GM21825 (cell line): ENCODE data around the gene ACOXL.

Experiments used
- ATAC-seq: cut with Tn5 transposase; IDR thresholded peaks from one replicate; pipeline ENCODE4 v1.9.1; 2021; ENCODE audit warnings: mild to moderate bottlenecking, moderate library complexity; ENCODE audit not compliant: unreplicated experiment

ACOXL gene

DNA sequence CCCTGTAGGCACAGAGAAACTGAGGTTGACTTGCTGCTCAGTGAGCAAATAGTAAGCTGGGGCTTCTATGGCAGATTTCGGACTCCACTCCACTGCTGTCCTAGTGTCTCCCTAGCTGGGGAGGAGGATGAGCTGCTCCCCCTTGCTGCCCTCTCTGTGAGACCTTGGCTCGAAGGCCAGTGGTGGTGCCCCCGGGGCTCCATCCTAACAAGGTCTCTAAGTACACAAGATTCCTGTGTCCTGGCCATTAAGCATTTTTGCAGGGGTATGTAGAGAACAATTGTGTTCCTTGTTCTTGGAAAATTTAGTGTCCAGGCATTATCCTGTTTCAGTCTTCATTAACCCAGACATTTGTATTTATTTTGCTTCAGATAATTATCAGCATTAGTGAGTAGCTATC is 367.0 kb downstream of the ACOXL start:
- no peak for ATAC-seq

DNA sequence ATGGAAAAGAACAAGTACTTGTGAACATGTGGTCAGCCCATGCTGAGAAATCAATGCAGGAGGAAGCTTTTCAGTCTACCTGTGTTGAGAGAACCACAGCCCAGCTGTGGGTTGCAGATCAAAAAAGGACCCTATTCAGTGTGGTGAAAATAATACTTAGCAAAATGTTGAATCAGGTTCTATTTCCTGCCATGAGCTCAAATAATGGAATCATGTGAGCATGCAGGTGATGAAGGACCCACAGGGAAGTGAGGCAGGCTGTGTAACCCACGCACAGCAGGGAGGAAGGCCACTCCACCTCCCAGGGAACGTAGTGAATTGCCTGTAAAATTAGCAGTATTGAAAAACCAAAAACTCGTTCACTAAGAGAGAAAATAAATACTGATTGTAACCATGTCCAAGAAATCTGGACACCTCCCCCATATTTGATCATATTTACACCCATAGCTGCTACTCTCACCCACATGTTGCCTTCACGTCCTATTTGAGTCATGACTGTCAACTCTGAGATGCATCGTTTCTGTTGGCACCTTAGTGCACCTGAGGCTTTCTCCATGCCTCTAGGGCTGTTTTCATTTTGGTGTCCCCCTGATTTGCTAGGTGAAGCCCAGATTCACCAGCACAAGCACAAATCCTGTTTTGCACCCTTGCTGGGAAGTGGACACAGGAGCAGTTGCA is 367.9 kb downstream of the ACOXL start:
- peak; percentile 28 for ATAC-seq

- peak; percentile 81 for ATAC-seq
Measured at GRCh38 chr2:111100765-111101162, 368.4 kb downstream of the ACOXL start.

- no peak for ATAC-seq
Measured at GRCh38 chr2:111101592-111101991, 369.2 kb downstream of the ACOXL start.

GRCh38 chr2:111102216-111102615 is 369.8 kb downstream of the ACOXL start:
- no peak for ATAC-seq

GRCh38 chr2:111105926-111106325 is 373.6 kb downstream of the ACOXL start:
- ATAC-seq, result no peak

DNA sequence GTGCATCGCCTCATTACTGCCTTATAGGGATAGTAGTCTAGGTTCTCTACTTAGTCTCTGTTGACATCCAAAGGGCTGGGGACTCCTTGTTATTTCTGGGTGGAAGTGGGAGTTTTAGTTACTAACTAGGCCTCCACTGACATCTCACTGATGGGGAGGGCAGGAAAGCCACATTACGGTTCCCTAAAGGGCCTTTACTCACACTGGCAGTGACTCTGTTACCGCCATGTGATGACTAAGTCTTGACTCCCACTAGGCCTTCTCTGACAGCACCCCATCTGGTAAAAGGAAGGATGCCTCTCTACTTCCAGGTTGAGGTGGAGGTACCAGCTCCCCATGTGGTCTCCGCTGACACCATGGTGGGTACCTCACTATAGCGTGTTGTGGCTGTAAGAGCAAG is 374.3 kb downstream of the ACOXL start:
- no peak for ATAC-seq

GRCh38 chr2:111108745-111109271 is 376.4 kb downstream of the ACOXL start:
- ATAC-seq, result no peak

- no peak for ATAC-seq
Measured at GRCh38 chr2:111111101-111111755, 378.9 kb downstream of the ACOXL start.

- no peak for ATAC-seq
Measured at GRCh38 chr2:111113838-111114237, 381.5 kb downstream of the ACOXL start.

- ATAC-seq, result no peak
Measured at GRCh38 chr2:111116011-111116746, 383.8 kb downstream of the ACOXL start.

DNA sequence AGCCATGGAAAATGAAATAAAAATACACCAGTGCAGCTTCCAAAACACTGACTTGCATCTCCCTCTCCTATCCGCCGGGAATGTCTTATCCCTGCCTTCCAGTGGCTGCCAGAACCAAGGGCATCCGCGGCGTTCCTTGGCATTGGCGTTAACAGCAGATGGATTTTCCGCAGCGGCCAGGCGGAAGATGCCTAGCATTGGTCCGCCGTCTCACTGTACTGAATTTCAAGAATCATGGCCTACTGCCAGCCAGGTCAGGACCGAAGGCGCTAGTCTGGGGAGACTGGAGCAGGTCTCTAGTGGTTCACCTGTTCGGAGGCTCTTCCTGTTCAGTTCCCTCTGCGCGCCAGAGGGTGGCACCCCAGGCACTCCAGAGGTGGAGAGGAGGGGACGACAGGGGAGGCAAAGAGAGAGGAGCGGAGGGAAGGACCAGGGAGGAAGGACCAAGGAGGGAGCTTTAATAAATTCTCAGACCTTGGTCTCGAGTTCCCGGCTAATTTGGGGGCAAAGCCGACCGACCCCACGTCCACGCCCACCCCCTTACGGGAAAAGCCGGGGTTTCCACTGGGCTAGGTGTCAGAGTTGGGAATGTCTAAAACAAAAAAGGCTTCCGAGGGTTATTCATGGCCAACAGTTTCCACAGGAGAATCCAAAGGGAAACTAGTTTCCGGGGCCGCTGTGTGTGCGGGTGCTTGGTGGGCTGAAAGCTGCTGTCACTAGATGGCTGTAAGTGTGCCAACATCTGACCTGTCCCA is 384.6 kb downstream of the ACOXL start:
- ATAC-seq, result no peak

GRCh38 chr2:111117598-111118480 is 385.5 kb downstream of the ACOXL start:
- ATAC-seq, result no peak

DNA sequence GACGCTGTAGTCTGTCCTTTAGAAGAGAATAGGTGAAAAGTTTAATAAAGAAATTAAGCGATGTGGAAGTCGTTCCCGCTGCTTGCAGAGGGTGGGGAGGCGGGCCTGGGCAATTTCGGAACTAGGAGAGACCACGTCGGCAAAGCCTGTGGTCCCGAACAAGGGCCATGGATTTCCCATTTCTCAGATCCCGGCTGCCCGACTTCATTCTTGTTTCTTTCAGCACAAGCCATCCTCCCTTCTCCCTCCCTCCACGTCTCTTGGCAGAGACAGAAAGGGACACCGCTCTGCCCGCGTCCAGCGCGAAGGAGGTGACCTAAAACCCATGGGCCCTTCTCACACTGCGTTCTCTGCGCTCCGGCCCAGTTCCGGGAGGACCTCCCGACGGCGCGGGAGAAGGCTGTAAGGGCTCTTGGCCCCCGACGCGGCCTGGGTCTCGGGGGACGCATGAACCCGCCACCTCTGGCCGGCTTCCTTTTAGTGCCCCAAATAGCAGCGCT is 386.2 kb downstream of the ACOXL start:
- ATAC-seq, result no peak

DNA sequence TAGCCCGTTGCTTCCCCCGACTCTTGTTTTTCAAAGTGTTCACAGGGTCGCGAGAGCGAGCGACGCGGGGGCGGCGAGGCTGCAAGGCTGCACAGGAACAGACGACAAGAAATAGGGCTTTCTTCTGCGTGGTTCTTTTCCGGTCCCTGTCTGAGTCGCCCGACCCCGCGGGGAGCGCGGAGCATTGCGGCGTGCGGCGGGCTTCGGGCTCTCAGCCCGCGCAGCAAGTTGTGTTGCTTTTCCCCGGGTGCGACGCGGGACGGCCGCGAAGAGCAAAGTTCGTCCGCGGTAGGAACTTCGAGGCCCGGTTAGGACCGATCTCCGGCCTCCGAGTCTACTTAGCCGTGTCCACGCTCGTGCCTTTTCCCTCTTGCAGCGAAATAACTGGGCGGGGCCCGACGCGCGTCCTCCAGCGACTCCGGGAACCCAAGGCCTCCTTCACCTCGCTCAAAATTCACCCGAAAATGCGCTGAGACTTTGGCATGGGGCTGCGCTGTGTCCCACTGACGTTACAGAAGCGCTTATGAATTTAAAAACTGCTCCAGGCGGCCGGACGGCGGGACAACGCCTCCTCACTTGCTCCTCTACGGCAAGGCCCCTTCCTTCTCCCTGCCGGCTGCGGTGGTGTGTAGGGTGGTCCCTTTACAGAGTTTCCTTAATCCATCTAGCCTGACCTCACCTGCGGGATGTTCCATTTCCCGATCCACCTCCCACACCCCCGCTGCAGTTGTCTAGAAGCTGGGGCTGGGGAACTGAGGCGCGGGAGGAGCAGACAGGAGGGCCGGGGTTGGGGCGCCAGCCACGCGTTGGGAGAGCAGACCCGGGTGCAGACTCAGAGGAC is 386.8 kb downstream of the ACOXL start:
- ATAC-seq, result no peak

DNA sequence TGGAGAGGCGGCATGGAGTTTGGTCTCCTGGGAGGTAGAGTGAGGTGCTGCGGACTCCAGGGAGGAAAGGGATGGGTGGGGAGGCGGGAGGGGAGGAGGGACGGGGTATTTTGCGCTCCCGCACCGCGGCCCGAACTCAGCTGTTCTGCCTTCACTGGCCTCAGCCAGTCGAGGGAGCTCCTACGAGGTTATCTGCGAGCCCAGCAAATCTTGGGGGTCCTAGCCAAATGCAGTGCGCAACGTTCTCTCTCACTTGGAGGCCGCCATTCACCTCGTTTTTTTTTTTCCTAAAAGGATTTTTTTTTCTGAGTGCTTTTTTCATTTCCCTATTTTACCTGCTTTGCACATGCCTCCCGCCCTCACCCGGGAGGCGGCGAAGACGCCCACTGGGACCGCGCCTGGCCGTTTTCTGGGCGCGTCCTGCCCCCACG is 387.5 kb downstream of the ACOXL start:
- no peak for ATAC-seq

DNA sequence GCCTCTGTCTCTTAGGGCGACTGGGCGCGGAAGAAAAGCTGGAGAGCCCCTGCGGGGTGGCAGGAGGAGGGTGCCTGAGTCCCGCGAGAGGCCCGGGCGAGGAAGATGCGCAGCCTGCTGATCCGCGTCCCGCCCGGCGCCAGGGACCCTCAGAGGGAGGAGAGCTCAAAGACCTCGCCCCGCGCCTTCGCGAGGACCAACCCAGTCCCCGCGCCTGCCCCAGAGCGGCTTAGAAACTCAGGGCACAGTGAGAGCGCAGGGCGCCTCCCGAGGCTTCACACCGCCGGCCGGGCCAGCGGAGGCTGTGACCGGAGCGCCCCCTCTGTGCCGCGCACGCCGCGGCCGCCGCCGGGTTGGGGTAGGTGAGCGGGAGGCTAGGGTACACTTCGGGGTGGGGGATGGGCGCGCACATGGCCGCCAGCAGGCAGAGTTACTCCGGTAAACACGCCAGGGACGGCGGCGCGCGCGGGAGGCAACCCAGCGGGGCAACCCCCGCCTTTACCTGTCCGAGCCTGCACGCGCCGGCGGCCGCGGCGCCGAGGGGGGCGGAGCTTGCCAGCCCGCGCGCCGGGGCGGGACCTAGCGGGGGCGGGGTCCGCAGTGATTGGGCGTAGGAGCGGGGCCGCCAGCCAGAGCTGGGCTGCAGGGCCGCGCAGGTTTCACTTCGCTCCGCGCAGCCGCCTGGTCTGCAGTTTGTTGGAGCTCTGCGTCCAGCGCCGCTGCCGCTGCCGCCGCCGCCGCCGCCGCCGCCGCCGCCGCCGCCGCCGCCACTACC is 388.1 kb downstream of the ACOXL start, which contains the start of gene BCL2L11:
TSS of gene BCL2L11 (plus strand) at position 662 of the 775 bp plus-strand sequence. CDS start 2,832 bp downstream, outside the sequence.
- peak; percentile 55 for ATAC-seq
